Measurements from ENCODE around the gene CDADC1. TPM values are rescaled to one million over a fixed set of nuclear protein-coding genes. Genes with fewer than 3 reads are reported as not detected.

Gene CDADC1
- total and polyA plus RNA-seq, 2 of the 13 experiments (the other 11 are each of a cell fraction or from before 2014, with no cell fraction given) = 2.4 to 9.0 TPM

DNA sequence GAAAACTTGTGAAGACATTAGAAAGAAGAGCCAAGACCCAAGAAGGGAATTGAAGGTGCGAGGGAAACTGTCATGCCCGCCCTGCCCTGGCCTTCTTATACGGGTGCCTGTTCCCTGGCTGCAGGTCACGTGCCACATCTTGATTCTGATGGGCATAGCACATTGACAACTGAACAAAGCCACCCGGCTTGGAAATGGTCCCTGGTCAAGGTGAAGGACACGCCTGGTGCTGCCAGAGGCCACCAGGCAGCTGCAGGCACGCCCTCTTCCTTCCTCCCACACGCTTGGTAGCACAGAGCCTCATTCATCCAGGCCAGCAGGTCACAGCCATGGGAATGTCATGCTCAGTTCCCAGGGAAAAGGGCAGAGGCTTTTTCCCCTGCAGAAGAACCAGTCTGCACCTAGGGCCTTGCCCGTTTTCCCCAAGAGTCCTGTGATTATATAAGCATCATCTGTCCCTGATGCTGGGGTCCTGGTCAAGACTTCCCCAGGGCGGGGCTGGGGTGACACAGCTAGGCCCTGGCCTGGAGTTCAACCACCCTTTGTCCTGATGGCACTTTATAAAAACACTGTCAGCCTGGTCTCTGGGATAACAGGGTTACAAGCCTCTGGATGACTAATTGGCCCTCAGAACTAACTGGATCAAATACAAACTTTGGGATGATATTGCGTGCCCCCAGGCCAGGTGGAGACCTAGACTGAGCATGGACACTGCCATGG is 56.0 kb downstream of the CDADC1 start (continued):
- peak; percentile 49; the same call in 1 of the 2 replicates for TF ChIP-seq ZNF574 (CRISPR knock-in tag; IDR thresholded peaks at IDR 0.05)
- no peak for TF ChIP-seq CENPT (CRISPR knock-in tag; IDR thresholded peaks at IDR 0.05; ENCODE audit: low read depth)
- TF ChIP-seq HIC2 (CRISPR knock-in tag; IDR thresholded peaks at IDR 0.05; ENCODE audit: low read depth) = peak; percentile 77
- no peak for TF ChIP-seq ATF7-NPFF (CRISPR knock-in tag; IDR thresholded peaks at IDR 0.05; ENCODE audit: low read depth)
- peak; percentile 38; the same call in 1 of the 2 replicates for TF ChIP-seq TCF7 (IDR thresholded peaks at IDR 0.05; ENCODE audit: low read depth)
- no peak for TF ChIP-seq ZNF7 (CRISPR knock-in tag; IDR thresholded peaks at IDR 0.05)
- 0 out of 2 replicates have a peak, but pooled peaks have one; percentile 16 for TF ChIP-seq GABPB1 (CRISPR knock-in tag; IDR thresholded peaks at IDR 0.05)
- 0 out of 2 replicates have a peak, but pooled peaks have one; percentile 54 for TF ChIP-seq TP53 (CRISPR knock-in tag; conservative IDR thresholded peaks at IDR 0.05)
- peak; percentile 57; the same call in 1 of the 2 replicates for TF ChIP-seq TARDBP (CRISPR knock-in tag; IDR thresholded peaks at IDR 0.05)
- TF ChIP-seq GZF1 (CRISPR knock-in tag; IDR thresholded peaks at IDR 0.05) = no peak
- no peak for TF ChIP-seq ZNF713 (CRISPR knock-in tag; IDR thresholded peaks at IDR 0.05)
- TF ChIP-seq SALL1 (CRISPR knock-in tag; IDR thresholded peaks at IDR 0.05) = peak; percentile 78
- TF ChIP-seq CHD2 (IDR thresholded peaks at IDR 0.05; ENCODE audit: low read depth, low read length) = no peak
- no peak for TF ChIP-seq RORA (CRISPR knock-in tag; IDR thresholded peaks at IDR 0.05)
- TF ChIP-seq, protein P1, sequence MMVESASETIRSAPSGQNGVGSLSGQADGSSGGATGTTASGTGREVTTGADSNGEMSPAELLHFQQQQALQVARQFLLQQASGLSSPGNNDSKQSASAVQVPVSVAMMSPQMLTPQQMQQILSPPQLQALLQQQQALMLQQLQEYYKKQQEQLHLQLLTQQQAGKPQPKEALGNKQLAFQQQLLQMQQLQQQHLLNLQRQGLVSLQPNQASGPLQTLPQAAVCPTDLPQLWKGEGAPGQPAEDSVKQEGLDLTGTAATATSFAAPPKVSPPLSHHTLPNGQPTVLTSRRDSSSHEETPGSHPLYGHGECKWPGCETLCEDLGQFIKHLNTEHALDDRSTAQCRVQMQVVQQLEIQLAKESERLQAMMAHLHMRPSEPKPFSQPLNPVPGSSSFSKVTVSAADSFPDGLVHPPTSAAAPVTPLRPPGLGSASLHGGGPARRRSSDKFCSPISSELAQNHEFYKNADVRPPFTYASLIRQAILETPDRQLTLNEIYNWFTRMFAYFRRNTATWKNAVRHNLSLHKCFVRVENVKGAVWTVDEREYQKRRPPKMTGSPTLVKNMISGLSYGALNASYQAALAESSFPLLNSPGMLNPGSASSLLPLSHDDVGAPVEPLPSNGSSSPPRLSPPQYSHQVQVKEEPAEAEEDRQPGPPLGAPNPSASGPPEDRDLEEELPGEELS (CRISPR knock-in tag; IDR thresholded peaks at IDR 0.05) = peak; percentile 81
- peak; percentile 26; the same call in 1 of the 2 replicates for TF ChIP-seq STAG1 (CRISPR knock-in tag; IDR thresholded peaks at IDR 0.05)
- TF ChIP-seq NCOA2 (CRISPR knock-in tag; IDR thresholded peaks at IDR 0.05) = peak; percentile 88
- TF ChIP-seq, protein P2, sequence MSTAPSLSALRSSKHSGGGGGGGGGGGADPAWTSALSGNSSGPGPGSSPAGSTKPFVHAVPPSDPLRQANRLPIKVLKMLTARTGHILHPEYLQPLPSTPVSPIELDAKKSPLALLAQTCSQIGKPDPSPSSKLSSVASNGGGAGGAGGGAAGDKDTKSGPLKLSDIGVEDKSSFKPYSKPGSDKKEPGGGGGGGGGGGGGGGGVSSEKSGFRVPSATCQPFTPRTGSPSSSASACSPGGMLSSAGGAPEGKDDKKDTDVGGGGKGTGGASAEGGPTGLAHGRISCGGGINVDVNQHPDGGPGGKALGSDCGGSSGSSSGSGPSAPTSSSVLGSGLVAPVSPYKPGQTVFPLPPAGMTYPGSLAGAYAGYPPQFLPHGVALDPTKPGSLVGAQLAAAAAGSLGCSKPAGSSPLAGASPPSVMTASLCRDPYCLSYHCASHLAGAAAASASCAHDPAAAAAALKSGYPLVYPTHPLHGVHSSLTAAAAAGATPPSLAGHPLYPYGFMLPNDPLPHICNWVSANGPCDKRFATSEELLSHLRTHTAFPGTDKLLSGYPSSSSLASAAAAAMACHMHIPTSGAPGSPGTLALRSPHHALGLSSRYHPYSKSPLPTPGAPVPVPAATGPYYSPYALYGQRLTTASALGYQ (CRISPR knock-in tag; IDR thresholded peaks at IDR 0.05) = peak; percentile 51; the same call in 1 of the 2 replicates
- TF ChIP-seq HOXA9 (CRISPR knock-in tag; IDR thresholded peaks at IDR 0.05; ENCODE audit: borderline replicate concordance) = no peak
- peak; percentile 25; the same call in 1 of the 2 replicates for TF ChIP-seq DRAP1 (CRISPR knock-in tag; IDR thresholded peaks at IDR 0.05)
- 0 out of 2 replicates have a peak, but pooled peaks have one; percentile 26 for TF ChIP-seq ZFP1 (CRISPR knock-in tag; IDR thresholded peaks at IDR 0.05)

All from HepG2 (cell line).